HG03097 (cell line): Measurements from ENCODE around the gene PHLDB2.

ENCODE experiments used
- ATAC-seq: cut with Tn5 transposase; IDR thresholded peaks from one replicate; pipeline ENCODE4 v1.9.1; 2021; ENCODE audit not compliant: unreplicated experiment, low FRiP score

The PHLDB2 gene

DNA sequence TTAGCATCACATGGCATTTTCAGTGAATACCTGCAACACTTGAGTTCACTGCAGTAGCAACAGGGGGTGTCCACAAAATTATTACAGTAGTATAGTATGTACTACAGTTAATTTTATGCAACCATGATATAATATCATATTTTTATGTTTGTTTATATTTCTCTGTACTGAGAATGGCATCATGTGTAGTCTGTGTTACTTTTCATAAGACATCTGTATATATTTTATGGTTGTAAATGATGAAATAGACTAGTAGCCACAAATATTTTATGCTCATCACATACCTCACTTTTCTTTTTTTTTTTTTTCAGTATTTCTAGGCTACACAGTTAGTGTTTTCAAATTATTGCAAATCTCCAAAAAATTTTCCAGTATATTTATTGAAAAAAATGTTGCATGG lies 22.4 kb downstream of the PHLDB2 start:
- ATAC-seq, result no peak

DNA sequence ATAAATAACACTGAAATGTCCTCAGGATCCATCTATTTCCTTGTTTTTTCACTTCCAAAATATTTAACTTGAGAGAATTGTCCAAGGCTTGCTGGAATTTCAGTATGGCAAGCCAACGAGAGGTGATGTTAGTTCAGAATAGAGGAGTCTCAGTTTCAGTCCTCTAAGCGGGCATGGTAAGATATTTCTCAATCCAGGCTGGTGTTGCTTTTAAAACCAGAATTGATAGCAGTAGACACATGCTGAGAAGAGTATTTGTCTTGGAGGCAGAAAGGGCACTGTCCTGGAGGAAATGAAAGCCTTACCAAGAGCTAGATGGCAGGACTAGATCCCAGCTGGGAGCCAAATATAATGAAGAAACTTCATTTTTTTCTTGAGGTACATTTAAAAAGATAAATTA lies 23.1 kb downstream of the PHLDB2 start:
- no peak for ATAC-seq

DNA sequence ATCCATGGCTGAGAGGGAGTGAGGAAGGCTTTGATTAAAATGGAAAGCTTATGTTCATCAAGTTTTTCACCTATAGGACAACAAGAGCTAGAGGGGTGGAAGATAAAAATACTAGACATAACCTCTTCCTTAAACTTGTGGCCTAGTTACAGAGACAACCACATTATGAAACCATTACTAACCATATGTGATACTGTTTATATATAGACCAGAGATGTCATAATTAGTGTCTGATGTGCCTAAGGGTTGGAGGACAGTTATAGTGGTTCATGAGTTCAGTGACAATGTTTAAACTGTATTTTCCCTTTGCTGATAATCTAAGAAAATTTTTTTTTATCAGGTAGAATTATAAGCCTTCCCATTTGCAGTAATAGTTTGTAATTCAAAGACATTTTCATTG lies 23.7 kb downstream of the PHLDB2 start:
- ATAC-seq, result peak; percentile 81

GRCh38 chr3:111884411-111885018 lies 25.4 kb downstream of the PHLDB2 start:
- no peak for ATAC-seq

- ATAC-seq, result no peak
These were observed 26.5 kb downstream of the PHLDB2 start for GRCh38 chr3:111885578-111885977.

DNA sequence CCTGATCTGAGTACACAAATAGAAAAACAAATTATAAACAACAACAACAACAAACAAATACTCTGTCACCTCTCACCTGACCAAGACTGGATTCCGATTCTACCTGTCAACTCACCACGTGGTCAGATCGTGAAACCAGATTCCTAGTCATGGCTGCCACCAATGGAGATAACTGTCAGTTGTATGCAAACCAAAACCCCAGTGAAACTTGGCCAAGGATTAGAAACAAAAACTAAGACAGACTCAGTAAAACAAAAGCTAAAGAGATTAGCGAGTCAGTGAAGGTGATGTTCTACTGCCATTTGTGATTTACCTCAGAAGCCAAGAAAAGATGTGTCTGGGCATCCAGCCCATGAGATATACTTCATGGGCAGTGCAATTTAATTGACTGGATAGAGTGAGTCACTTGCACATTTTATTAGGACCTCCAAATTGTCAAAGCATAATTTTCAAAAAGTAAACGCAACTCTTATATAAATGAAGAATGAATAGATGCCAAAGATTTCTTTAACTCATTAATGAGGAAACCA lies 31.1 kb downstream of the PHLDB2 start:
- no peak for ATAC-seq

DNA sequence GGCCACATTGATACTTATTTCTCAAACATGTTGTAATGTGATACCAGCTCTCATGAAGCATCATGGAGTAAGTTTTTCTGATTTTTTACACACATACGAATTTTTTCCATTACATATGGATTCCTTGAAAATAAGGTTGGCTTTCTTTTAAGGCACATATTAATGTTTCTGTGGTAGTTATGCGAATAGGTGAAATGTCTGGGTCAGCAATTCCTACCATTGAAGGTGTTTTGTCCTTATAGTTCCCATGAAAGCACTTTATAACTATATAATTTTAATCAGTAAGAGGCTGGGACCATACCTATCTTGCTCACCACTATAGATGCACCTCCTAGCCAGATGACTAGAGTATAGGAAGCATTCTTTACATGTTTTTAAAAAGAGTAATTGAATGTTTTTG lies 33.0 kb downstream of the PHLDB2 start:
- ATAC-seq, result no peak

DNA sequence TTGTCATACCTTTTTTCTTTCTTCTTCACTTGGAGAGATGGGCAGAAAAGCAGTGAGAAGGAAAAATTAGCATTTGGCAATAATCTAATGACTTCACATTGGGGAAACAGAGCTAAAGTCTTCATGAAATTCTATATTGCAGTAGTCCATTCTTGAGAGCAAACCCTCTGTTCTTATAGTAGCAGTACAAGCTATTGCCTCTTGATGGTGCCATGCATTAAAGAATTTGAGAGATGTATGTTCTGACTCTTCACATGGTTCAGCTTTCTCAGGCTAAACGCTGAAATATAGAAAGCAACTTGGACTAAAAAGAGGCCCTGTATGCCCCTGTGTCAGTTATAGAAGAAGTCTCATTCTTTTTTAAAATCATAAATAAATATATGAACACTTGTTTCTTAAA lies 36.0 kb downstream of the PHLDB2 start:
- ATAC-seq, result no peak

DNA sequence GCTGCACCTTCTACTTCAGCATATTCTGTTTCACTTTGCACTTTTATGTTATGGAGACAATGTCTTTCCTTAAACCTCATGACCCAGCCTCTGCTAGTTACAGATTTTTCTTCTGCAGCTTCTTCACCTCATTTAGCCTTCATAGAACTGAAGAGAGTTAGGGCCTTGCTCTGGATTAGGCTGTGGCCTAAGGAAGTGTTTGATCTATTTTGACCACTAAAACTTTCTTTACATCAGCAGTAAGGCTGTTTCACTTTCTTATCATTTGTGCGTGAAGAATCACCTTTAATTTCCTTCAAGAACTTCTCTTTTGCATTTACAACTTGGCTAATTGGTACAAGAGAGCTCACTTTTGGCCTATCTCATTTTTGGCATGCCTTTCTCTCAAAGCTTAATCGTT lies 40.9 kb downstream of the PHLDB2 start:
- no peak for ATAC-seq

DNA sequence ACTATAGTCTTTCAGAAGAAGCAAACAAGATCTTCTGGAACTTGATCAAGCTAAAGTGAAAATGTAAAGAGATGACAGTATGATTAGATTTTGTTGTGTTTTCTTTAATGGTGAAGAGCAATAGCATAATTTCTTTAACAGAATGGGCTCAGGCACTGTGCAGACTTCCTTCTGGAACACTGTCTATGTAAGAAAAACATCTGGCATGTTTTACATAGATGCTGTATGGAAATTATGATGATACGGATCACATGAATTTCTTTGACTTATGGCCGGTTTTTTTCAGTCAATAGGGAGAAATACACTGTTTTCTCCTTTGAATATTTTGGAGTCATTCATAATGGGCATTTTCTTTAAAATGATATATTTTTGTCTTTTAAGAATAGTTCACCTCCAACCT lies 42.6 kb downstream of the PHLDB2 start:
- ATAC-seq, result no peak

DNA sequence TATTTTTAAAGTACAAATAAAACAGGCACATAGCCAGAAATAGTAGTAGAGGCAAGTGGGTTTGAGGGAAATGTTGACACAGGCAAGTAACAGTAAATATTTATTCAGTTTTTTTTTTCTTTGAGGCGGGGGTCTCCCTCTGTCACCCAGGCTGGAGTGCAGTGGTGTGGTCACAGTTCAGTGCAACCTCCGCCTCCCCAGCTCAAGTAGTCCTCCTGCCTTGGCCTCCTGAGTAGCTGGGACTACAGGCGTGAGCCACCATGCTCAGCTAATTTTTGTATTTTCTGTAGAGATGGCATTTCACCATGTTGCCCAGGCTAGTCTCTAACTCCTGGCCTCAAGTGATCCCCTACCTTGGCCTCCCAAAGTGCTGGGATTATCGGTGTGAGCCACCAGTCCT lies 43.5 kb downstream of the PHLDB2 start:
- ATAC-seq, result no peak

- ATAC-seq, result no peak
These were observed 44.0 kb downstream of the PHLDB2 start for GRCh38 chr3:111903067-111903511.

DNA sequence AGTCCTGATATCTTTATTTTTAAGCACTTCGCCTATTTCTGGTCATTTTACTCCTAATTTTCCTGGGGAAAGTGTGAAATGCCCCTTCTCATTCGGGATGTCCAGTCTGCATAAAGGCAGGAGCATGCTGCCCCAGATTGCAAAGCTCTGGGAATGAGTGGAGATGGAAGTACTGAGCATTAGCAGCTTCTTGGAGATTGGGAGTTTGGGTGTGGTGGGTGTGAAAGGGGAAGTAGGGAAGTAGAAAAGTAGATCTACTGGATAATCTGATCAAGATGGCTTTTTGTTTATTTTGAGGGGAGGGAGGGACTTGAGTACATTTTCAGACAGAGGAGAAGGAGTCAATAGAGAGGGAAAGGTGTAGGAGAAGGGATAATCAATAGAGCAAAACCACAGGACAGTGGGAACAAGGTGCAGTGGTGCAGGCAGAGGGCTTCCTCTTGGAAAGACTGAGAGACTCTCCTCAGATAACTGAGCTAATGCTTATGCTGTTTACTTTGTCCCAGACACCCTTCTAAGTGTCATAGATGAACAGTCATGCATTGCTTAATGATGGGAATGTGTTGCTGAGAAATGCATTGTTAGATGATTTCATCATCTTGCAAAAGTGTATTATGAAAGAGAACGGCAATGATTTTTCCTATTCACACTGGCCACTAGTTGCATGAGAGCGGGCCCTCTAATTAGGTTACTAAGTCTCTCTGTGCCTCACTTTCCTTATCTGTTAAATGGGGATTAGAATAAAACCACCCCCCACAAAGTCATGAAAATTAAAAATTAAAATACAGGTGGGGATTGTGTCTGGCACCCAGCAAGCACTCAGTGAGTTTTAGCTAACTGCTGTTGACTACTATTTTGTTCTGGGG lies 45.5 kb downstream of the PHLDB2 start:
- ATAC-seq, result no peak

DNA sequence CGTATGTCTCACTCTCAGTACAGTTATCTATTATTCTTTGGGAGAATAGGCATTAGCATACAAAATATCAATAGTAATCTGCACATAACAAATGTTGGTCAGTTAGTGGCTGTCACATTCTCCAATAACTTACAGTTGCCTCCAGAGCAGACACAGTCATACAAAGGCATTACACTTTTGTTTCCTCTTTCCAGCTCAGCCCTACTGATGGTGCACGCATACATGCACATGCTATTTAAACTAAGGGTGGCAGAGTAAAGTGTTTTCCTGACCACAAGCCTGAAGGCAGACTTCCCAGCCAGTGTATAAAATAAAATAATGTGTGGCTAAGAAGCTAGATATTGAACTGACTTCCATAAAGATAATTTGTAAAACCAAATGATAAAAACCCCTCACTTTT lies 47.6 kb downstream of the PHLDB2 start:
- ATAC-seq, result no peak

GRCh38 chr3:111907151-111907550 lies 48.1 kb downstream of the PHLDB2 start:
- no peak for ATAC-seq

DNA sequence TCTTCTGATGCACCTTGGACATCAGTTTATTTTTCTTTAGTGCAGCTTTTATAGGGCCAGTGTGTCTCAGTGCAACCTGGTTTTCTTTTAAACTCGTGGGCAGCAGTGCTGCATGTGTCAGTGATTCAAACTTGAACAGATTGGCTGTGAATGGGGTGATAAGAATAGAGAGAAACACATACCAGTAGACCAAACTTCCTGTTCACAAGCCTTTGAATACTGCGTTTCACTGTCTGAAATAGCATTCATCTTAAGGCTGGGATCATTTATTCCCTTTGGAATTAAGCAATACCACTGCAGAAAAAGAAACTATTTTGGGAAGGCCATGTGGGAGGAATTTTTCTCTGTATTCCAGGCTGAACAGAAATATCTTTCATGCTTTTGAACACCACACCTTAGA lies 51.7 kb downstream of the PHLDB2 start:
- no peak for ATAC-seq

DNA sequence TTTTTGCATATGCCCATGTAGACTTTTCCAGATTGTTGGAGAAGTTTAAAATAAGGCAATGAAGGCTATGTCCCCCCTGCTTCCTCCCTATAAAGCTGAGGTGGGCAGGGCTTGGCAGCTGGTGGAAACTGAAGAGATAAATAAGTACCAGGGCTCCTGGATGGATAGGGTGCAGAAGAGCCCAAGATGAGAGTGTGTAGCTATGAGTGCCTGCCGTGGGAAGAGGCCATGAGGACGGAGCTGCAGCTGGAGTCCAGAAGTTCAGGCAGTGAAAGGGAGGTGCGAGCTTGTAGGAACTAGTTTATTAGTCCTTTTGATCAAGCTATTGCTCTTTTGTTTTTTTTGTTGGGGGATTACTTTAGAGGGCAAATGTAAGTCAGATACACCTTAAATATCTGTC lies 52.4 kb downstream of the PHLDB2 start:
- ATAC-seq, result no peak

DNA sequence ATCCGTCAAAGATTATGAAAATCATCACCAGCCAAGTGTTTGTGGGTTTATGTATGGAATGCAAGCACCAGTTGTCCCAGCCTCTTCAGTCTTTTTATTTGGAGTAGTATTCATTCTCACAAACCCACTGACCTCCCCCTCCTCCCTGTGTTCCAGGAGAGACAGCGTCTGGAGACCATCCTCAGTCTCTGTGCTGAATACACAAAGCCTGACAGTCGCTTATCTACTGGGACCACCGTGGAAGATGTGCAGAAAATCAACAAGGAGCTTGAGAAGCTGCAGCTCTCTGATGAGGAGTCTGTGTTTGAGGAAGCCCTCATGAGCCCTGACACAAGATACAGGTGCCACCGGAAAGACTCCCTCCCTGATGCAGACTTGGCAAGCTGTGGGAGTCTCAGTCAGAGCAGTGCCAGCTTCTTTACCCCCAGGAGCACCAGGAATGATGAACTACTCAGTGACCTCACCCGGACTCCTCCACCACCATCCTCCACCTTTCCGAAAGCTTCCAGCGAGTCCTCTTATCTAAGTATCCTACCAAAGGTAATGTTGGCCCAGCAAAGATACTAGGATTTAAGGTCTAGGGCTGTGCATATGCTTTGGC lies 54.2 kb downstream of the PHLDB2 start:
- no peak for ATAC-seq

DNA sequence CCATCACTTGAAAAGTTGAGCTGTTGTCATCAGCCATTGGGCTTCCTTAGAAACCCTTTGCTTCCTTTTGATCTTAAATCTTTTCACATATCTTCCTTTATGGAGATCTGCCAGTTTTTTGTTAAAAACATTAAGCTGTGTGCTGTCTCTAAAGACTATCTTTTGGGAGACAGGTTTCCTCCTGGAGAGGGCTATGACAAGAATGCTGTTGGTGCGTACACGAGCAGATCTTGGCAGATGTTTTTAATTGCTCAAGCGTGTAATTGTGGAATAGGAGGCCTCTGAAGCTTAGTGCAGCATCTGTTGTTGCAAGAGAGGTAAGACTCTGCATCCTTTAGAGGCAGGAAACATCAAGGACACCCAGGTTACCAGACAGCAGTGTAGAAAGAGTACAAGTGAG lies 56.8 kb downstream of the PHLDB2 start:
- ATAC-seq, result no peak

DNA sequence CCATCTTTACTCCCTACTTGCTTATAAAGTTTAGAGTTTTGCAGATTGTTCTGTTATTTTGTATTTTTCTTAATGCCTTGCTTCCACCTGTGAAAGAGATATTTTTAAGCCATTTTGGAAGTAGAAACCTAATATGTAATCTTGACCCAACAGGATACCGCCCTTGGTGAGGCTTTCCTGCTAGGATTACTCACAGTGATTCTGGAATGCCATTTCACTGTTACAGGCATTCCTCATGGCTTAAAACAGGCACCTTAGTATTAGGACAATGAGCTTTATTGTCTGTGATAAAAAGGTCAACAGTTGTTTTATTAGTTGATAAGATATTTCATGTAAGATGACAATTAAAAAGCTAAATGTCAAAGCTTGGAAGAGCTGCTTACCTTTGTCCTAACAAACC lies 58.2 kb downstream of the PHLDB2 start:
- no peak for ATAC-seq

GRCh38 chr3:111919370-111920065 lies 60.5 kb downstream of the PHLDB2 start:
- ATAC-seq, result no peak
